Bladder microvascular endothelial cell (primary cell): ENCODE measurements around the gene SH3YL1. TPM values are rescaled to one million over a fixed set of nuclear protein-coding genes. Genes with fewer than 3 reads are reported as not detected.

Experiments used
- total RNA-seq: library from RNA; depleted of rRNA; stranded (reverse); fragments of >200 nt; gene quantifications from 2 replicates; pipeline ENCODE4 v1.2.3, GENCODE V29; 2014

The SH3YL1 gene
- 9.7 and 25.4 TPM in 2 replicates for total RNA-seq

DNA sequence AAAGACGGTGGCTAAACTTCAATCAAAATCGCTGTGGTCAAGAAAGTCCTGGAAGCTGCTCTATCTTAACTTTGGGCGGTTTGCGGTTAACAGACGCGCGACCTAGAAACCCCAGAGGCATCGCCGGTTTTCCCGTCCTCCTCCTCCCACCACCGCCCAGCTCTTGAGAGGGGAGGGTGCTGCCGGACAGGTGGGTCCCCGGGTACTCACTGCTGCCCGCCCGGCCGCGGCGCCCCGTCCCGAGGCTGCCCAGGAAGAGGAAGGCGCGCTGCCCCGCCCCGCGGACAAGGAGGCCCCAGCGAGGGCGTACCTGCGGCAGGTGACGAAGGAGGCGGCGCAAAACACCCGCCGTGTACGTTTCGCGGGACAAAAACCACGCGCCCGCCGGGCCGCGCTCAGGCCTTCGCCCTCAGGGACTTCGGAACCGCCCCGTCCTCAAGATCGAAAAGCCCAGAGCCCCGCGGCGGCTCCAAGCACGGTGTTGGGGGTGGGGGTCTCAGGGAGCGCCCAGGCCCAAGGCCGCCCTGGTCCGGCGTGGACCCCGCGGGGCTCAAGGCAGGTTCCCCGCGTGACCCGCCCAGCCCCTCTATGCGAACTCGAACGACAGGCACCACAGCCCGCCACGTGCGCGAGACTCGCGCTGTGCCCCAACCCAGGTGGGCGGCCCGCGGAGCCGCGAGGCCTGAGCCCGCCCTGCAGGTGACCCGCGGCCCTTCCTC is at the start of gene SH3YL1:
SH3YL1 (minus strand) TSS at position 259 of the 719 bp plus-strand sequence; CDS start at position 211, 48 bp downstream.

GRCh38 chr2:287911-288757 is 24.3 kb upstream of the SH3YL1 start, which contains the start of gene ALKAL2:
ALKAL2 (minus strand) TSS chr2:288091; CDS start chr2:287835, 256 bp downstream.

GRCh38 chr2:264493-265468 is 949 bp upstream of the SH3YL1 start, which contains the start of gene ACP1:
ACP1 (plus strand) TSS chr2:264947; CDS start chr2:264965, 18 bp downstream.

Other genes with a start within 250 kb of the SH3YL1 start
- gene FAM110C, start 217.5 kb downstream of the SH3YL1 start, total RNA-seq: 0.13 TPM in 1 of 2 replicates, not detected in the other
- 68.0 and 70.6 TPM in 2 replicates for gene ACP1, start 915 bp upstream of the SH3YL1 start, total RNA-seq
- gene ALKAL2, start 24.1 kb upstream of the SH3YL1 start, total RNA-seq: not detected in 2 replicates